GM21515 (cell line): ENCODE measurements around the gene HTR4.
"Not testable (repeated sequence)": the region's sequence is repeated elsewhere in the genome, so short reads cannot be mapped to it uniquely, and the experiment has no call there.

Experiments used
- ATAC-seq: cut with Tn5 transposase; IDR thresholded peaks from one replicate; pipeline ENCODE4 v1.9.1; 2021; ENCODE audit not compliant: unreplicated experiment

HTR4 gene

GRCh38 chr5:148653836-148654781, at the start of gene HTR4:
Gene HTR4 (minus strand): TSS chr5:148654527. CDS start chr5:148637014, 17,513 bp downstream.
- no peak for ATAC-seq

GRCh38 chr5:148702019-148702596, 47.8 kb upstream of the HTR4 start:
- no peak for ATAC-seq

DNA sequence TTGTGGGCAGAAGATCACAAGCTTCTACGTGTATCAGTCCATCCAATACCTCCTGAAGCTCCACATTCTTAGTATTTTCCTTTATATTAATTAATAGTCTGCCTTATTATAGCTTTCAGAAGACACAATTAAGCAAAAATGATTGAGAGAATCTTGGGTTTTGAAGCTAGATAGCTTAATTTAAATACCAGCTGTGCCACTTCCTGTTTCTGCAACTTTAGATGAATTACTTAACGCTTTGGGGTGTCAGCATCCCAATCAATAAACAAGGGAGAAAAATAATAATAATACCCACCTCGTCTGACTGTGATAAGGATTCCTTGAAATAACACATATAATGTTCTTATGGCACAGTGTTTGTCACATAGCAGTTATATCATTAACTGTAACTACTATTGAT, 44.7 kb upstream of the HTR4 start:
- no peak for ATAC-seq

DNA sequence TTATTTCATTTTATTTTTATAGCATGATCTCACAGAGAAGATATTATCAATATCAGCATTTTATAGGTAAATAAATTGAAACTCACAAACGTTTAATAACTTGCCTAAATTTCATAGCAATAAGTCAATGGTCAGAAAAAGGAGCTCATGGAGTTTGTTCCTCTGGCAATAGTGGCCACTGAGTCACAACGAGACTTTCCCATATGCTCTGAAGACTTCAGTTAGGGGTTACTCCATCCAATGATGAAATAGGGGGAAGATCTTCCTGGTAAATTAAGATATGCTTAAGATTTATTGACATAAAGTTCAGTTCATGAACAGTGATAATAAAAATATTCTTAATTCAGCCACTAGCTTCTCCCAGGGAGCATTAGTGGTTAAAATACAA, 43.5 kb upstream of the HTR4 start:
- ATAC-seq, result no peak

DNA sequence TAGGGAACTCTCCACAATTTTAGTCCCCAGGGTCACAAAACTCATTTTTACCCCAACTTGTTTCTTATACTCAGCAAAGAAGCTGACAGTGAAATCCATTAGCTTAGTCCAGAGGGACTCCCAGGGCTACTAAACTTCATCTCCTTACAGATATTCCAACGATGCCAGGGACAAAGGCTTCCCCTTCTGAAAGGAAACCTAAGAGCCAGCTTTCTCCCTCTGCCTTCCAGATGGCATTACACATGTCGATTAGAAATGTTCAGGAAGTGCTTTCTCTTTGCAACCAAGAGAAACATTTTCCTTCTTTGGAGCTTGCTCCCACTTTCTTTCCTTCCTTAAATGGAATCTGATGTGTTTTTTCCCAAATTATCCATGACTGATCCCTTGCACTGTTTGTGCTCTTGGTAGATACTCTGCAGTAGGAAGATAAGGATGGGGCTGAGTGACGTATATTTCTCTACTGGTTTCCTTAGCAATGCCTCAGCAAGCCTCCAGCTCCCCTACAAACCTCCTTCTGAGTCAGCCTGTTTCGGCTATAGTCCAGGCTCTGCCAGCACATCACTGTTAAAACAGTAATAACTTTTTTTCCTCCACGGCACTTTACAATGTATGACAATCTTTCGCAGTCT, 43.0 kb upstream of the HTR4 start:
- ATAC-seq, result no peak

GRCh38 chr5:148696187-148697036, 42.1 kb upstream of the HTR4 start:
- ATAC-seq, result no peak

- no peak for ATAC-seq
These were observed 36.6 kb upstream of the HTR4 start for GRCh38 chr5:148690945-148691344.

- no peak for ATAC-seq
These were observed 34.5 kb upstream of the HTR4 start for GRCh38 chr5:148688787-148689186.

- ATAC-seq, result no peak
These were observed 33.5 kb upstream of the HTR4 start for GRCh38 chr5:148687871-148688270.

DNA sequence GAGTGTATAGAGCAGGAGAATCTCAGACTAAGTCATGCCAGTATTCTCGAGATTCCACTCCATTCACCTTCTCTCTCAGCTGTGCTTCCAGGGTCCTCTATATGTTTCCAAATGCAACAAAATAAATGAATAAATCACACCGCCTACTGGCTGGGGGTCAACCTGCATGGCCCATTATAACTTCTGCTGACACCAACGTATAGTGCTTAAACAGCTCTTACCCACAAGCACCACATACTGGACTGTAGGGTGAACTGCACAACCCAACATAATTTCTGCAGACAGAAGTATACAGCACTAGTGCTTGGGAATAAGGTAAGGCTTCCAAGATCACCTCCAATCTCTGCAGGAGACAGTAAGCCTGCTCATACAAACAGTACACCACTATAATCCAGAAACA, 33.1 kb upstream of the HTR4 start:
- peak; percentile 96 for ATAC-seq

GRCh38 chr5:148686660-148687059, 32.3 kb upstream of the HTR4 start:
- no peak for ATAC-seq

GRCh38 chr5:148685520-148686134, 31.3 kb upstream of the HTR4 start:
- ATAC-seq, result no peak

- no peak for ATAC-seq
These were observed 30.2 kb upstream of the HTR4 start for GRCh38 chr5:148684528-148684927.

DNA sequence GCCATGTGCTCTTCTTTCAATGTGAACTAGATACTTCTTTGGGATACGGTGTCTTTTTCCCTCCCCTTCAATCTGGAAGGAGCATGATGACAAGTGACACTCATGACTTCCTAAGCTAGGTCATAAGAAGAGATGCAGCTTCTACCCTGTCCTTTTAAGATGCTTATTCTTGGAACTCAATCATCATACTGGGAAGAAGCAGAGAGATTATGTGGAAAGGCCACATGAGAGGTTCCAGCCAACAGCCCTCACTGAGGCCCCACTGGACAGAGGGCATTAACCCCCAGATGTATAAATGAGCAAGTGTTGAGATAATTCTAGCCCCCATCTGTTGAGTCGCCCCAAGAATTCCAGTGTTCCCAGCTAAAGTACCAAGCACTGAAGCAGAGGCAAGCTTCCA, 29.3 kb upstream of the HTR4 start:
- no peak for ATAC-seq

DNA sequence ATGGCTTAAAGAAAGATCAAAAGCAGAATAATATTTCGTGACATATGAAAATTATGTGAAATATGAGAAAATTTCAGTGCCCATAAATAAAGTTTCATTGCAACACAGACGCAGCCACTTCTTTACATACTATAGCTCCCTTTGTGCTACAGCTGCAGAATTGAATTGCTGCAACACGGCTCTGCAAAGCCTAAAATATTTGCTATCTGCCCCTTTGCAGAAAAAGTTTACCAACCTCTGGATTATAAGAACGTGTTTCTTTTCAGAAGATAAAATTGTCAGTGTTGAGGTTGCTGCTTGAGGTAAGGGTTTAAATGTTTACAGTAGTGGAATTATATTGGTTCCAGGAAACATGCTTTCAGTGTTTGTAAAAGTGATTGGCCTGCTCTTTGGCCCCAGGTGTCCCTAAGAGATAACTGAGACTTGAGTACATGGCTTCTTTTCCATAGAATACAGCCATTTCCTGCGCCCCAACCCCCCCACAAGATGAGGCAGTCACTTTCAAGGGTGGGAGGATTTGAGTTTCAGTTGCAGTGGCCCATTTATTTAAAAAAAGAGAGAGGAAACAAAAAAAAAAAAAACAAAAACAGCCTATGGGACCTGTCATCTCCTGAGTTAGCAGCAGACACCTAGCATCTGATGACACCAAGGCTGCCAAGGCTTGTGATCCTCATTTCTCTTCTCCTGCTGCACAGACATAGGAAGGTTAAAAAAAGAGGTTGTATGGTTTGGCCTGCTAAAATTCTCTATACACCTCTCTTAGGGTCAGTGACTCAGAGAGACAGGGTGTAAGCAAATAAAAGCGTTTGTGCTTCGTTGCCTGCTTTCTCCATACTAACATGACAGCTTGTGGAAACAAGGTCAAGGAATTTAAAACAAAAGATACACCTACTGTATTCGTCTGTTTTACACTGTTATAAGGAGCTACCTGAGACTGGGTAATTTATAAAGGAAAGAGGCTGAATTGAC, 28.0 kb upstream of the HTR4 start:
- no peak for ATAC-seq

GRCh38 chr5:148681157-148682057, 27.1 kb upstream of the HTR4 start:
- ATAC-seq, result no peak

DNA sequence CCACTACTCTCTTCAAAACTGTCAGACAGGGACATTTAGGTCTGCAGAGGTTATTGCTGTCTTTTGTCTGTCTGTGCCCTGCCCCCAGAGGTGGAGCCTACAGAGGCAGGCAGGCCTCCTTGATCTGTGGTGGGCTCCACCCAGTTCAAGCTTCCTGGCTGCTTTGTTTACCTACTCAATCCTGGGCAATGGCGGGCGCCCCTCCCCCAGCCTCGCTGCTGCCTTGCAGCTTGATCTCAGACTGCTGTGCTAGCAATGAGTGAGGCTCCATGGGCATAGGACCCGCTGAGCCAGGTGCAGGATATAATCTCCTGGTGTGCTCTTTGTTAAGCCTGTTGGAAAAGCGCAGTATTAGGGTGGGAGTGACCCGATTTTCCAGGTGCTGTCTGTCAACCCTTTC, 19.4 kb upstream of the HTR4 start:
- ATAC-seq, result not testable (repeated sequence)

DNA sequence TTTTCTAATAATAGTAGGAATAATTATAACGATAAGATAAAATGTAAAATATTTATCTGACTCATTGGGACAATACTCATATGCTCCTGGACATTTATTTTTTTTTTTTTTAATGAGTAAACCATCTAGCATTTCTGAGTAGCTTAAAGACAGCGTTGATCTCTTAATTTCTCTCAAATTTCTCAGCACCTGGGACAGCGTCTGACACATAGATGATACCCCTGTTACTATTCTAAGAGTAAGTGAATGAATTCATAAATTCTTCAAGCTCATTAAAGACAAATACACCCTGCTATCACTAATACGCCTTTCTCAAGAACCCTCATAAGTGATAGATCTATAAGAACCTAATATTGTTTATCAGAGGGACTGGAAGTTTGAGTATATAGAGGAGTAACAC, 12.0 kb upstream of the HTR4 start:
- ATAC-seq, result no peak
